Rectal smooth muscle tissue (tissue), 1 donor: ENCODE data around the gene LCN6.
A peak's percentile ranks its signal among the peaks of the same experiment; 100 is the strongest.
"Not testable (repeated sequence)": the region's sequence is repeated elsewhere in the genome, so short reads cannot be mapped to it uniquely, and the experiment has no call there.

ENCODE experiments used
- H3K27ac ChIP-seq: one replicate; pipeline ENCODE4 v1.7.0; 2013; ENCODE audit warnings: low read depth, low read length, inconsistent platforms
- H3K27me3 ChIP-seq: one replicate; pipeline ENCODE4 v1.7.0; 2013; ENCODE audit warnings: low read length; ENCODE audit not compliant: control insufficient read depth, insufficient read depth
- H3K36me3 ChIP-seq: one replicate; pipeline ENCODE4 v1.7.0; 2013; ENCODE audit warnings: low read length; ENCODE audit not compliant: control insufficient read depth, insufficient read depth
- H3K4me1 ChIP-seq: one replicate; pipeline ENCODE4 v1.7.0; 2013; ENCODE audit warnings: low read length; ENCODE audit not compliant: control insufficient read depth, insufficient read depth
- H3K4me3 ChIP-seq: one replicate; pipeline ENCODE4 v1.7.0; 2013; ENCODE audit warnings: low read length
- H3K9ac ChIP-seq: one replicate; pipeline ENCODE4 v1.7.0; 2013; ENCODE audit warnings: low read length

The LCN6 gene, protein sequence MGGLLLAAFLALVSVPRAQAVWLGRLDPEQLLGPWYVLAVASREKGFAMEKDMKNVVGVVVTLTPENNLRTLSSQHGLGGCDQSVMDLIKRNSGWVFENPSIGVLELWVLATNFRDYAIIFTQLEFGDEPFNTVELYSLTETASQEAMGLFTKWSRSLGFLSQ

GRCh38 chr9:136748201-136748600 is at the start of gene LCN6:
Gene LCN6, minus strand, starts transcription at chr9:136748525. Its CDS starts 42 bp downstream, at chr9:136748483.
- H3K27ac ChIP-seq: no peak within 1 kb of the TSS
- H3K36me3 ChIP-seq: no peaks in the 10 kb centered on the region
- no peaks in the 10 kb centered on the region for H3K4me1 ChIP-seq
- no peak within 1 kb of the TSS for H3K4me3 ChIP-seq
- H3K9ac ChIP-seq: no peak within 1 kb of the TSS
- no peaks in the 10 kb centered on the region for H3K27me3 ChIP-seq

DNA sequence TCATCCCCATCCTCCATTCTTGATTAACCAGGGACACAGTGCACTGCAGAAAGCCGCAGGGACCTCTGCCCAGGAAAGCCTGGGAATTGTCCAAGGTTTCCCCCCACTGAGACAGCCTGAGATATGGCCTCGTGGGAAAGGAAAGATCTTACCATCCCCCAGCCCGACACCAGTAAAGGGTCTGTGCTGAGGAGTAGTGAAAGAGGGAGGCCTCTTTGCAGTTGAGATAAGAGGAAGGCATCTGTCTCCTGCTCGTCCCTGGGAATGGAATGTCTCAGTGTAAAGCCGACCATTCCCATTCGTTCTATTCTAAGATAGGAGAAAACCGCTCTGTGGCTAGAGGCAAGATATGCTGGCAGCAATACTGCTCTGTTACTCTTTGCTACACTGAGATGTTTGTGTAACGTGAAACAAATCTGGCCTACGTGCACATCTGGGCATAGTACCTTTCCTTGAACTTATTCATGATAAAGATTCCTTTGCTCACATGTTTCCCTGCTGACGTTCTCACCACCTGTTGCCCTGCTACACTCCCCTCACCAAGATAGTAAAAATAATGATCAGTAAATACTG is 48.5 kb upstream of the LCN6 start:
- H3K27ac ChIP-seq, H3K4me3 ChIP-seq, H3K4me1 ChIP-seq, H3K36me3 ChIP-seq, H3K9ac ChIP-seq: not testable (repeated sequence)
- H3K27me3 ChIP-seq: peaks cover 21% of the 10 kb centered on the region

- Histone ChIP-seq H3K9ac (no peak within 1 kb of the TSS), H3K27me3 (peaks cover 21% of the 10 kb centered on the region), H3K36me3 (no peaks in the 10 kb centered on the region), H3K4me1 (peaks cover 3% of the 10 kb centered on the region), H3K27ac (no peak within 1 kb of the TSS), H3K4me3 (no peak within 1 kb of the TSS)
These were observed 48.0 kb upstream of the LCN6 start, which contains the start of gene CCDC183 for GRCh38 chr9:136796238-136796774. Gene CCDC183, plus strand, starts transcription at chr9:136796338. Its CDS starts 60 bp downstream, at chr9:136796398.

- H3K9ac ChIP-seq: no peak overlapping the region
- H3K27me3 ChIP-seq: peaks cover 17% of the 10 kb centered on the region
- no peak overlapping the region for H3K27ac ChIP-seq
- H3K4me1 ChIP-seq: peaks cover 9% of the 10 kb centered on the region
- H3K36me3 ChIP-seq: no peaks in the 10 kb centered on the region
- H3K4me3 ChIP-seq: no peak overlapping the region
These were observed 46.6 kb upstream of the LCN6 start for GRCh38 chr9:136795000-136795348.

GRCh38 chr9:136794281-136794999 is 46.1 kb upstream of the LCN6 start:
- no peak overlapping the region for H3K4me3 ChIP-seq
- H3K27me3 ChIP-seq: peaks cover 13% of the 10 kb centered on the region
- H3K27ac ChIP-seq: no peak overlapping the region
- H3K4me1 ChIP-seq: peaks cover 9% of the 10 kb centered on the region
- no peak overlapping the region for H3K9ac ChIP-seq
- H3K36me3 ChIP-seq: no peaks in the 10 kb centered on the region

GRCh38 chr9:136793086-136793946 is 45.0 kb upstream of the LCN6 start:
- Histone ChIP-seq H3K4me1 (peaks cover 9% of the 10 kb centered on the region), H3K36me3 (no peaks in the 10 kb centered on the region), H3K4me3 (no peak overlapping the region), H3K27ac (no peak overlapping the region), H3K27me3 (peaks cover 2% of the 10 kb centered on the region), H3K9ac (no peak overlapping the region)

DNA sequence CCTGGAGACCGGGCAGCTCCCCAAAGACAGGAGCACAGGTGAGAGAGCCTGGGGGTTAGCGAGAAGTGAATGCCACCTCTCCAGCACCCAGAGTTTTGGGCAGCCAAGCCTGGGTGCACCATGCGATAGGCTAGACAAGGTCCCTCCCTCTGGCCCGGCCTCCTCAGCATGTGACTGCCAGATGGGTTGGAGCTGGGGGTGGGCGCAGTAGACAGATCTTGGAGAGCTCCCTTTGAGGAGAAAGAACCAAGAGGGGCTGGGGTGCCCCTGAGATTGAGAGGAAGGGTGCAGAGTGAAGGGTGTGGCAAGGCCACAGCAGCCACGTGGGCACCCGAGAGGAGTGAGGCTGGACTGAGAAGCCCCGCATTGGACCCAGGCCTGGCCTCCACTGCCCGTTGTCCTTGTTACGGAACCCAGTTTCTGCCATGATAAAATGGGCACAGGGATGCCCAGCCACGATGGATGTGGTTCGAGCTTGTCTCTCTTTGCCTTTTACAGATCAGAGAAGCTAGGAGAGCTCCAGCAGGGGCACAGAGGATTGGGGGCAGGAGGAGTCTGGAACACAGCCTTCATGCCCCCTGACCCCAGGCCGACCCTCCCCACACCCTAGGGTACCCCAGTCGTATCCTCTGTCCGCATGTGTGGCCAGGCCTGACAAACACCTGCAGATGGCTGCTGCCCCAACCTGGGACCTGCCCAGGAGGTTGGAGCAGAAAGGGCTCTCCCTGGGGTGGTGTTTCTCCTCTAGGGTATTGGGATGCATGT is 44.2 kb upstream of the LCN6 start:
- Histone ChIP-seq H3K9ac (peak overlapping the region; percentile 64), H3K36me3 (no peaks in the 10 kb centered on the region), H3K27ac (no peak overlapping the region), H3K4me1 (peaks cover 9% of the 10 kb centered on the region), H3K27me3 (no peaks in the 10 kb centered on the region), H3K4me3 (peak overlapping the region; percentile 92)

DNA sequence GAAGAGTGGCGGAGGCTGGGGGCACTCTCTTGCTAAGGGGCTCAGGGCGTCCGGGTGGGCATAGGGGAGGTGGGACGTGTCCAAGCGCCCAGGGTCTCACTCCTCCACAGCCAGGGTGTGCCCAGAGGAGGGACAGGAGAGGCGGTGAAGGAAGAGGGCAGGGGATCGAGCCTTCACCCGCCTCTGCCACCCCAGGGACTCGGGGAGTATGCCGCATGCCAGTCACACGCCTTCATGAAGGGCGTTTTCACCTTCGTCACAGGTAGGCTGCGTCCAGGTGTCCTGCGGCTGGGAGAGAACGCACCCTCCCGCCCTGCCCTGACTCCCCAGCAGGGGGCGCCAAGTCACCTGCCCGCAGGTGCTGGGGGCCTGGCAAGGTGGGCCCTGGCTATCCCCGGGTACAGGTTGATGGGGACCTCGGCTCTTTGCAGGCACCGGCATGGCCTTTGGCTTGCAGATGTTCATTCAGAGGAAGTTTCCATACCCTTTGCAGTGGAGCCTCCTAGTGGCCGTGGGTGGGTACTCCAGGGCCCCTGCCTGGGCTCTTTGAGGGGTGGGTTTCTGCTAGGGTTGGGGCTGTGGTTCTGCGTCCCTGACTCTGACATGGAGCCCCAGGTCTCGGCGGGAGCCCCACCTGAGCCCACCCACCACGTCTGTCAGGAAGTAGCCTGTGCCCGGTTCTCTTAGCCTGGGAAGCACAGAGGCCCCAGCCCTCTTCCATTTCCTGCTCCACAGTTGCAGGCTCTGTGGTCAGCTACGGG is 43.4 kb upstream of the LCN6 start:
- Histone ChIP-seq H3K36me3 (no peaks in the 10 kb centered on the region), H3K27ac (peak overlapping the region; percentile 88), H3K4me3 (peak overlapping the region; percentile 92), H3K4me1 (peaks cover 9% of the 10 kb centered on the region), H3K9ac (peak overlapping the region; percentile 80), H3K27me3 (no peaks in the 10 kb centered on the region)

DNA sequence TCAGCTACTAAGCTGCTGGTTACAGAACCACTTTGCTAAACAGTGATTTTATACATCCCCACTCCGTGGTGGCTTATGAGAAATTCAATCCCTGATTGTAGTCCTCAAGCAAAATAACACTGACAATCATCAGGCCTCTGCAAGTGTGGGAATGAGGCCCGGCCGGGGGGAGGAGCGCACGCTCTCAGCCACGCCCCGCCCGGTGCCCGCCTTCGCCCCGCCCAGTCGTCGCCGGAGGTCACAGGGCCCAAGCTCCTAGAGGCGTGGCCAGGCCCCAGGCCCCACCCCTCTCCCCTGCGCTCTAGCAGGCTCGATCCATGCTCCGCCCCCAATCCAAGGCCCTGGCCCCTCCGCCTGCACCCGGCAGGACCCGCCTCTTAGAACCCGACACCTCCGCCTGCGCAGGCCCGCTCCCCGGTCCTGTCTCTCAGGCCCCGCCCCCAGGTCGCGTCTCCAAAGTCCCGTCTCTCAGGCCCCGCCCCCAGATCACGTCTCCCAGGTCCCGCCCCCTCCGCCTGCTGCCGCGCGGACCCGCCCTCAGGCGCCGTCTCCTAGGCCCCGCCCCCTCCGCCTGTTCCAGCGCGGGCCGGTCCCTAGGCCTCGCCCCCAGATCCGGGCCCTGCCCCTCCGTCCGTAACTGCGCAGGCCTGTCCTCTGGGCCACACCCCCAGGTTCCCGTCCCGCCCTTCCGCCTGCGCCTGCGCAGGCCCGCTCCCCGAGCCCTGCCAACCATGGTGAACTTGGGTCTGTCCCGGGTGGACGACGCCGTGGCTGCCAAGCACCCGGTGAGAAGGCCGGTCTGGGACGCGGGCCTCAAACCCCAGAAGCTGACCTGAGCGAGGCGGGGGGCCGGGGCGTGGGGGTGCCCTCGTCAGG is 42.6 kb upstream of the LCN6 start, which contains the start of gene TMEM141:
TMEM141 (plus strand) TSS at position 705 of the 876 bp plus-strand sequence; CDS start at position 732, 27 bp downstream.
- Histone ChIP-seq H3K9ac (peak within 1 kb of the TSS; percentile 80), H3K36me3 (no peaks in the 10 kb centered on the region), H3K4me1 (peaks cover 9% of the 10 kb centered on the region), H3K27ac (peak within 1 kb of the TSS; percentile 88), H3K27me3 (no peaks in the 10 kb centered on the region), H3K4me3 (peak within 1 kb of the TSS; percentile 92)

DNA sequence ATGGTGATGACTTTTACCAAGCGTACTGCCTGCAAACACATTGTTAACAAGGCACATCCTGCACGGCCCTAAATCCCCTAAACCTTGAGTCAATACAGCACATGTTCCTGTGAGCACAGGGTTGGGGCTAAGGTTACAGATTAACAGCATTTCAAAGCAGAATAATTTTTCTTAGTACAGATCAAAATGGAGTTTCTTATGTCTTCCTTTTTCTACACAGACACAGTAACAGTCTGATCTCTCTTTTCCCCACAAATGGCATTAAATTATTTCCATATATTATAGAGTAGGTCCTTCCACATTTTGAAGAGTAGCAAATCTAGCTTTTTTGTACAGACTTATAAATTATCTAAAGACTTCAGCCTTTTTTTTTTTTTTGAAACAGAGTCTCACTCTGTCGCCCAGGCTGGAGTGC is 41.2 kb upstream of the LCN6 start:
- Histone ChIP-seq H3K27me3 (no peaks in the 10 kb centered on the region), H3K36me3 (no peaks in the 10 kb centered on the region), H3K27ac (no peak overlapping the region), H3K4me3 (no peak overlapping the region), H3K4me1 (peaks cover 9% of the 10 kb centered on the region), H3K9ac (no peak overlapping the region)
